ENCODE data around the gene PITPNM3. TPM values are rescaled to one million over a fixed set of nuclear protein-coding genes. Genes with fewer than 3 reads are reported as not detected.

The PITPNM3 gene
- total RNA-seq, 2 donors from 2014 or later: 1.3 to 3.4 TPM

DNA sequence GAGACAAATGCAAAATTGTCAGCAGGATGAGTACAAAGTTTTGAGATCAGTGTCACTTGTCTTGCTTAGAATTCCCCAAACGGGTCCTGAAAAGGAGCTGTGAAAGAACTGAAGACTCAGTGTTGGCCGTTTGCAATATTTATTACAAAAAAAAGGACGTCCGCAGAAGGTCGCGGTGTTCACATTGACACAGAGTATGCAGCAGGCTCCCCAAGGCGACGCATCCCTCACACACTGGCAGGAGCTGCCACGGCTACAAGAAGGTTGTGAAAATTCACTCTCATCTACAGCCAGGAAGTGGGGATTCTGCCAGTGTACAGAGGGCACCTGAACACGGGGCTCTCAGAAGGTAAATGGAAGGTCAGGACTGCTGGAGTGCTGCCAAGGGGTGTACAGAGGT lies 147.6 kb downstream of the PITPNM3 start:
- Histone ChIP-seq H3K36me3 (replicated peaks in 1 of 2; ENCODE audit: insufficient read depth in 1 of 2, low read depth in 2 of 2) (no peaks in the 10 kb centered on the region), H3K4me1 (no peaks in the 10 kb centered on the region), H3K9me3 (no peaks in the 10 kb centered on the region), H3K4me3 (no peak overlapping the region), H3K27ac (no peak overlapping the region), H3K27me3 (no peaks in the 10 kb centered on the region)
- no peak for DNase-seq
- no peak for ATAC-seq
- 34 to 35% methylated on average over 10 of the region's 10 CpGs for WGBS, 2 donors
- TF ChIP-seq POLR2A (IDR thresholded peaks at IDR 0.05): no peak
- TF ChIP-seq, protein P1, sequence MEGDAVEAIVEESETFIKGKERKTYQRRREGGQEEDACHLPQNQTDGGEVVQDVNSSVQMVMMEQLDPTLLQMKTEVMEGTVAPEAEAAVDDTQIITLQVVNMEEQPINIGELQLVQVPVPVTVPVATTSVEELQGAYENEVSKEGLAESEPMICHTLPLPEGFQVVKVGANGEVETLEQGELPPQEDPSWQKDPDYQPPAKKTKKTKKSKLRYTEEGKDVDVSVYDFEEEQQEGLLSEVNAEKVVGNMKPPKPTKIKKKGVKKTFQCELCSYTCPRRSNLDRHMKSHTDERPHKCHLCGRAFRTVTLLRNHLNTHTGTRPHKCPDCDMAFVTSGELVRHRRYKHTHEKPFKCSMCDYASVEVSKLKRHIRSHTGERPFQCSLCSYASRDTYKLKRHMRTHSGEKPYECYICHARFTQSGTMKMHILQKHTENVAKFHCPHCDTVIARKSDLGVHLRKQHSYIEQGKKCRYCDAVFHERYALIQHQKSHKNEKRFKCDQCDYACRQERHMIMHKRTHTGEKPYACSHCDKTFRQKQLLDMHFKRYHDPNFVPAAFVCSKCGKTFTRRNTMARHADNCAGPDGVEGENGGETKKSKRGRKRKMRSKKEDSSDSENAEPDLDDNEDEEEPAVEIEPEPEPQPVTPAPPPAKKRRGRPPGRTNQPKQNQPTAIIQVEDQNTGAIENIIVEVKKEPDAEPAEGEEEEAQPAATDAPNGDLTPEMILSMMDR (IDR thresholded peaks at IDR 0.05): no peak
- intact Hi-C loops (cut with DNase I): no loop called here

GRCh38 chr17:6408276-6408675 lies 148.1 kb downstream of the PITPNM3 start:
- TF ChIP-seq, protein P1 (IDR thresholded peaks at IDR 0.05): no peak
- no peak for TF ChIP-seq POLR2A (IDR thresholded peaks at IDR 0.05)
- H3K27me3 ChIP-seq: no peaks in the 10 kb centered on the region
- DNase-seq: no peak
- H3K4me3 ChIP-seq: no peak overlapping the region
- no peaks in the 10 kb centered on the region for H3K36me3 ChIP-seq (replicated peaks in 1 of 2; ENCODE audit: insufficient read depth in 1 of 2, low read depth in 2 of 2)
- intact Hi-C loops (cut with DNase I): no loop called here
- WGBS, 2 donors: 63 to 71% methylated on average over 6 of the region's 6 CpGs
- ATAC-seq: no peak
- no peak overlapping the region for H3K27ac ChIP-seq
- no peaks in the 10 kb centered on the region for H3K9me3 ChIP-seq
- H3K4me1 ChIP-seq: no peaks in the 10 kb centered on the region

DNA sequence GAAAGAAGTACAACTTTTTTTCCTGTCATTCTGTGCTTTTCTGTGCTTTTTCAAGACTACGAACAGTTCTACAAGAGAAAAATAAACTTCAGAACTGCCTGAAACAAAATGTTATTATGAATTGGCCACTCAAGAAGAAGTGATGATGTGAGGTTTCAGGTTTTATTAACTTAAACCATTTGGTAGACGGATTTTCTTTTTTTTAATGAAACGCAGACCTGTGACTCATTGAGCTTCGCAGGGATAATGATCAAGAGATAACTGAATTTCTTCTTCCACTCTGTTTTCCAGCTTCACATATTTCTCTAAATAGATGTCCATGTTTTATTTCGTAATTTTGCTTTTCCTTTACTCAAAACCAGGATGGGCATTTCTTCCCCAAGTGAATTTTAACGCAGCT lies 154.1 kb downstream of the PITPNM3 start:
- H3K27ac ChIP-seq: no peak overlapping the region
- H3K27me3 ChIP-seq: no peaks in the 10 kb centered on the region
- ATAC-seq (no peak), DNase-seq (no peak)
- H3K9me3 ChIP-seq: peaks cover 0 to 9% (median 0%) of the 10 kb centered on the region in 3 donors
- no peak for TF ChIP-seq POLR2A (IDR thresholded peaks at IDR 0.05)
- WGBS, 2 donors: 67 to 68% methylated on average over 6 of the region's 6 CpGs
- intact Hi-C loops (cut with DNase I): no loop called here
- no peaks in the 10 kb centered on the region for H3K4me1 ChIP-seq
- no peak overlapping the region for H3K4me3 ChIP-seq
- H3K36me3 ChIP-seq (replicated peaks in 1 of 2; ENCODE audit: insufficient read depth in 1 of 2, low read depth in 2 of 2): no peaks in the 10 kb centered on the region

Small RNAs within 50 kb of the gene (small RNA-seq; reads per million reads assigned to genes)
- gene RF00017 (not detected), gene RNA5SP435 (1.1 reads per million, percentile 45 among the genes with 10 or more reads in this experiment)

Other genes with a start within 250 kb of the PITPNM3 start
- gene AIPL1, start 121.4 kb downstream of the PITPNM3 start, total RNA-seq: not detected
- not detected for gene PIMREG, start 112.1 kb downstream of the PITPNM3 start, total RNA-seq
- 10 to 100 TPM in 1 of 2 donors, 1 to 10 TPM in 1; 6.9 to 13.5 TPM for gene KIAA0753, start 84.2 kb upstream of the PITPNM3 start, total RNA-seq
- 10 to 100 TPM; 17.1 to 37.6 TPM for gene TXNDC17, start 84.5 kb upstream of the PITPNM3 start, total RNA-seq
- 1 to 10 TPM; 6.2 to 9.9 TPM for gene MED31, start 95.0 kb upstream of the PITPNM3 start, total RNA-seq
- gene C17orf100, start 95.2 kb upstream of the PITPNM3 start, total RNA-seq: 1 to 10 TPM; 3.3 to 6.2 TPM
- not detected for gene SLC13A5, start 156.8 kb upstream of the PITPNM3 start, total RNA-seq
- 1 to 10 TPM; 4.2 to 4.6 TPM for gene XAF1, start 199.5 kb upstream of the PITPNM3 start, total RNA-seq
- gene FBXO39, start 219.7 kb upstream of the PITPNM3 start, total RNA-seq: not detected